Thyroid gland (tissue), 4 donors: Measurements from ENCODE around the gene STKLD1.
A peak's percentile ranks its signal among the peaks of the same experiment; 100 is the strongest.

Experiments
- CTCF ChIP-seq, 6 experiments: fragments of 200-600 bp in 3 of 6; fragments of 450-650 bp in 3 of 6; sonication (generic) in 3 of 6; IDR thresholded peaks; one replicate each; pipeline ENCODE4 v1.5.1; 2016 to 2019; ENCODE audit warnings: antibody characterized with exemption in 6 of 6, mild to moderate bottlenecking in 2 of 6, inconsistent platforms in 1 of 6, moderate library complexity in 1 of 6
- POLR2A ChIP-seq, 2 donors: fragments of 450-650 bp; IDR thresholded peaks; one replicate each; pipeline ENCODE4 v1.6.1; 2017; ENCODE audit warnings: antibody characterized with exemption in 2 of 2, mild to moderate bottlenecking in 2 of 2, moderate library complexity in 1 of 2

- TF ChIP-seq CTCF (IDR thresholded peaks at IDR 0.05): peak in 1 of 6 experiments; percentile 24
- TF ChIP-seq POLR2A (IDR thresholded peaks at IDR 0.05): peak in 1 of 2 donors; percentile 84
Observed at GRCh38 chr9:133347985-133348717, 28.0 kb upstream of the STKLD1 start, which contains the start of the genes MED22 and RPL7A.
